A549 treated with dexamethasone at 1 μM for 4 hours (cell line): ENCODE data around the gene EHBP1L1. TPM values are rescaled to one million over a fixed set of nuclear protein-coding genes. Genes with fewer than 3 reads are reported as not detected.

Source experiments
- total RNA-seq: library from RNA; stranded (reverse); fragments of 200-300 nt; extraction: Qiagen RNA extraction; gene quantifications from 5 replicates; pipeline ENCODE4 v1.2.3, GENCODE V29; 2022

The EHBP1L1 gene
- total RNA-seq, result 20.8 to 32.9 TPM (median 28.8 TPM) in 5 replicates

GRCh38 chr11:65575568-65576231 is at the start of gene EHBP1L1:
Gene EHBP1L1, plus strand, starts transcription at chr11:65576053. Its CDS starts 250 bp downstream, at chr11:65576303.

GRCh38 chr11:65558002-65558929 is 17.6 kb upstream of the EHBP1L1 start, which contains the start of gene LTBP3:
Gene LTBP3, minus strand, starts transcription at chr11:65558359. Its CDS starts 400 bp downstream, at chr11:65557959.

GRCh38 chr11:65569973-65570918 is 5.6 kb upstream of the EHBP1L1 start, which contains the start of gene ZNRD2:
Gene ZNRD2, plus strand, starts transcription at chr11:65570477. Its CDS starts 15 bp downstream, at chr11:65570492.

GRCh38 chr11:65572356-65573051 is 3.3 kb upstream of the EHBP1L1 start, which contains the start of gene FAM89B:
Gene FAM89B, plus strand, starts transcription at chr11:65572538. Its CDS starts 132 bp downstream, at chr11:65572670.

GRCh38 chr11:65595543-65596281 is 19.9 kb downstream of the EHBP1L1 start, which contains the start of gene KCNK7:
Gene KCNK7, minus strand, starts transcription at chr11:65595800. Its CDS starts 28 bp downstream, at chr11:65595772.

GRCh38 chr11:65615229-65615949 is 39.5 kb downstream of the EHBP1L1 start, which contains the start of gene PCNX3:
Gene PCNX3, plus strand, starts transcription at chr11:65615776. Its CDS starts 536 bp downstream, at chr11:65616312.

GRCh38 chr11:65637794-65638419 is 62.1 kb downstream of the EHBP1L1 start, which contains the start of gene SIPA1:
Gene SIPA1, plus strand, starts transcription at chr11:65638101. Its CDS starts 2,821 bp downstream, at chr11:65640922.

Other genes starting within 250 kb of the EHBP1L1 start
- 38.8 to 42.8 TPM (median 42.2 TPM) in 5 replicates for gene DPF2, start 242.2 kb upstream of the EHBP1L1 start, total RNA-seq
- 0.80 to 1.2 TPM (median 1.0 TPM) in 5 replicates for gene TIGD3, start 221.3 kb upstream of the EHBP1L1 start, total RNA-seq
- gene SLC25A45, start 193.4 kb upstream of the EHBP1L1 start, total RNA-seq, result 10.7 to 16.6 TPM (median 15.4 TPM) in 5 replicates
- 34.3 to 52.8 TPM (median 49.7 TPM) in 5 replicates for gene FRMD8, start 189.4 kb upstream of the EHBP1L1 start, total RNA-seq
- gene NEAT1, start 153.3 kb upstream of the EHBP1L1 start, total RNA-seq, result 91.2 to 211 TPM (median 154 TPM) in 5 replicates
- gene MALAT1, start 77.0 kb upstream of the EHBP1L1 start, total RNA-seq, result 47.0 to 89.3 TPM (median 68.8 TPM) in 5 replicates
- gene SCYL1, start 51.0 kb upstream of the EHBP1L1 start, total RNA-seq, result 42.4 to 62.3 TPM (median 60.2 TPM) in 5 replicates
- 67.3 to 123 TPM (median 91.4 TPM) in 5 replicates for gene LTBP3, start 17.7 kb upstream of the EHBP1L1 start, total RNA-seq
- 67.2 to 80.5 TPM (median 71.2 TPM) in 5 replicates for gene ZNRD2, start 5.6 kb upstream of the EHBP1L1 start, total RNA-seq
- 24.8 to 42.2 TPM (median 34.4 TPM) in 5 replicates for gene FAM89B, start 3.5 kb upstream of the EHBP1L1 start, total RNA-seq
- 0.21 to 0.59 TPM (median 0.45 TPM) in 5 replicates for gene KCNK7, start 19.7 kb downstream of the EHBP1L1 start, total RNA-seq
- gene MAP3K11, start 38.2 kb downstream of the EHBP1L1 start, total RNA-seq, result 39.9 to 50.8 TPM (median 46.4 TPM) in 5 replicates
- gene PCNX3, start 39.7 kb downstream of the EHBP1L1 start, total RNA-seq, result 22.5 to 37.8 TPM (median 36.0 TPM) in 5 replicates
- 9.4 to 16.4 TPM (median 15.6 TPM) in 5 replicates for gene SIPA1, start 62.0 kb downstream of the EHBP1L1 start, total RNA-seq
- 58.7 to 77.6 TPM (median 77.2 TPM) in 5 replicates for gene RELA, start 86.9 kb downstream of the EHBP1L1 start, total RNA-seq
- gene KAT5, start 136.2 kb downstream of the EHBP1L1 start, total RNA-seq, result 43.0 to 54.7 TPM (median 52.9 TPM) in 5 replicates
- 22.8 to 46.0 TPM (median 44.1 TPM) in 5 replicates for gene RNASEH2C, start 144.7 kb downstream of the EHBP1L1 start, total RNA-seq
- 7.5 to 12.1 TPM (median 10.0 TPM) in 5 replicates for gene AP5B1, start 204.9 kb downstream of the EHBP1L1 start, total RNA-seq
- 0.05 to 0.12 TPM (median 0.08 TPM) in 5 replicates for gene OVOL1, start 211.0 kb downstream of the EHBP1L1 start, total RNA-seq